Epithelial cell of esophagus (primary cell): ENCODE results near the gene PARP14.
"Not testable (repeated sequence)": the region's sequence is repeated elsewhere in the genome, so short reads cannot be mapped to it uniquely, and the experiment has no call there.

Source experiments
- DNase-seq: peaks from one replicate; pipeline ENCODE4 v3.0.0; 2010; ENCODE audit warnings: low read depth
- H3K4me3 ChIP-seq: 2 replicates; pipeline ENCODE4 v1.5.1; 2011; ENCODE audit warnings: mild to moderate bottlenecking, low read length, control low read depth
- CTCF ChIP-seq: IDR thresholded peaks from 2 replicates; pipeline ENCODE4 v1.5.1; 2011; ENCODE audit warnings: low read depth, mild to moderate bottlenecking, low read length, control low read depth, inconsistent platforms; ENCODE audit not compliant: insufficient read depth; ENCODE audit errors: missing control alignments

The PARP14 gene

GRCh38 chr3:122739172-122739571, 58.5 kb downstream of the PARP14 start:
- DNase-seq, result no peak
- no peak overlapping the region for H3K4me3 ChIP-seq
- TF ChIP-seq CTCF, result no peak

GRCh38 chr3:122742234-122742633, 61.6 kb downstream of the PARP14 start:
- H3K4me3 ChIP-seq, result no peak overlapping the region
- TF ChIP-seq CTCF, result no peak
- DNase-seq, result no peak

- H3K4me3 ChIP-seq, result no peak overlapping the region
- no peak for DNase-seq
- TF ChIP-seq CTCF, result no peak
Measured at GRCh38 chr3:122743581-122744120, 63.0 kb downstream of the PARP14 start.

GRCh38 chr3:122745369-122746021, 64.9 kb downstream of the PARP14 start:
- no peak for TF ChIP-seq CTCF
- peak; percentile 87 for DNase-seq
- H3K4me3 ChIP-seq, result no peak overlapping the region

GRCh38 chr3:122747295-122747694, 66.7 kb downstream of the PARP14 start:
- not testable (repeated sequence) for H3K4me3 ChIP-seq, DNase-seq

GRCh38 chr3:122748347-122748746, 67.7 kb downstream of the PARP14 start:
- no peak for TF ChIP-seq CTCF
- H3K4me3 ChIP-seq, result no peak overlapping the region

GRCh38 chr3:122754929-122755328, 74.3 kb downstream of the PARP14 start:
- H3K4me3 ChIP-seq, result no peak overlapping the region
- peak; percentile 74 for DNase-seq
- peak; percentile 95 for TF ChIP-seq CTCF

More at GRCh38 chr3:122748347-122748746, 67.7 kb downstream of the PARP14 start:
- no peak for DNase-seq
